GM19238 (cell line): ENCODE results near the gene CLDN12.
A peak's percentile ranks its signal among the peaks of the same experiment; 100 is the strongest.
"Not testable (repeated sequence)": the region's sequence is repeated elsewhere in the genome, so short reads cannot be mapped to it uniquely, and the experiment has no call there.

Source experiments
- DNase-seq: peaks from one replicate; pipeline ENCODE4 v3.0.0; 2011; ENCODE audit warnings: low spot score; ENCODE audit not compliant: insufficient read length

CLDN12 gene

DNA sequence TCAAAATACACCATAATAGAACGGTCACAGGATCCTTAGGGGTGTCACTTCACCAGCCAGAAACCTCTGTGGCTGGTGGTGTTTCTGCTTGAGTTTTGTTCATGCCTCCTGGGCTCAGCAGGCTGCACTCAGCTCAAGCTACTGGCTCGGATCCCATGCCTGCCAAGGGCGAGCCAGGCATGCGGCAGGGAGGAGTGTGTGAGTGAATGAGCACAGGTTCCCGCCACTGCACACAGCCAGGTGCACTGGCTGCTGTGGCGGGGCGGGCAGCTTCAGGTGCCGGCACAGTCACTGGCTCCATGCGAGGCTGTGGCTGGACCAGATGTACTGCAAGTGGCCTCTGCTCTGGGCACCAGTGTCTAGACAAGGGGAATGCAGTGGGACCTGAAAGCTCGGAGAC is 29.5 kb downstream of the CLDN12 start:
- DNase-seq: no peak

DNA sequence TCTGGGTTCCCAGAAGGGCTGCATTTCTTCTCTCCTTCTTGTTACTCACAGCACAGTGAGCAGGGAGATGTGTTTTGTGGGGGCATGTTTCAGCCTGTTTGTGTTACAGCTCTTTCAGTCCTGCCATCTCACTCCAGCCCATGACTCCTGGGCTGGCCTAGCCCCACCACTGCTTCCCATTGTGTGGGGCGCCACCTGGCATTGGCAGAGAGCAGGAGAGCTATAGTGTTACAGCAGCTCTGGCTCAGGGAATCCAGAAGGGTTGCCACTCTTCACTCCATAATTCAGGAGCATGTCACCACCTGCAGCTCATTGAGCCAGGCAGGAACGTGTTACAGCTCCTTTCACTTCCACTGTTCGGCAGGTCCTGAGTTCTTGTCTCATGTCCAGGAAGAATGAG is 30.0 kb downstream of the CLDN12 start:
- no peak for DNase-seq

DNA sequence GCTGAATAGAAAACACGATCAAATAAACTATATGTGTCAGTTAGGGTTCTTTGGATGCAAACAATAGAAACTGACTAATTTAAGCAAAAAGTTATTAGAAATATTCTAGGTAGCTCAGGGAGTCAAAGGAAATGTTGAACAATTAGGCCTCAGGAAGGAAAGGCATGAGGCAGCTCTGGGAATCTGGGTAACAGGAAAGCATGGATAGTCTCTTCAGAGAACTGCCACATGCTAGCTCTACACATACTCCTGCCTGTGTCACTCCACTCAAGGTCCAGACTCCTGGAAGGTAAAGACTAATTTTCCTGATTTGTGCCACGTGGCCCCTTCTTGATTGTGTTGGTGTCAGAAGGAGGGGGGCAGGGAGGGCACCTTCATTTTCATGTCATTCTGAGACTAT is 42.4 kb downstream of the CLDN12 start:
- DNase-seq: no peak

DNA sequence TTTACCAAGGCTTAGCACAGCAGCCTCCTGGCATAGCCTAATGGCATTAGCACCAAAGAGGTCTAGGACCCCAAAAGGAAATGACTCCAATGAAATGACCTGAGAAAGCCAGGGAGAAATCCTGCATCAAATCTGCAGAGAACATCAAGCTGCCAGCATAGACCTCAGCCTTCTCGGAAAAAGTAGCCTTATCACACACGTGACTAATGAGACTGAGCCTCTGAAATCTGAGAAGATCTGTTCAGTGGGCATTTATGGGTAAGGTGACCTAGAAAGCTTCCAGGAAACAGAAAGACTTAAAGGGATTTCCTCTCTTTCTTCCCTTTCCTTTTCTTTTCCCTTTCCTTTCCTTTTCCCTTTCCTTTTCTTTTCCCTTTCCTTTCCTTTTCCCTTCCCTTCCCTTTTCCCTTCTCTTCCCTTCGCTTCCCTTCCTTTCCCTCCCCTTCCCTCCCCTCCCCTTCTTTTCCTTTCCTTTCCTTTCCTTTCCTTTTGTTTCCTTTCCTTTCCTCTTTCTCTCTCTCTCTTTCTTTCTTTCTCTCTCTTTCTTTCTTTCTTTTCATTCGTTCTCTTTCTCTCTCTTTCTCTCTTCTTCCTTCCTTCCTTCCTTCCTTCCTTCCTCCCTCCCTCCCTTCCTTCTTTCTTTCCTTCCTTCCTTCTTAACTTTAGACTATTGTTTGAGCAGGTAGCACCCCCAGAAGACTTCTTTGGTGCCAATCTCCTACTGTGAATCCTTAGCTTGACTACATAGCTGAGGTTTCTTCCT is 43.1 kb downstream of the CLDN12 start:
- DNase-seq: no peak

DNA sequence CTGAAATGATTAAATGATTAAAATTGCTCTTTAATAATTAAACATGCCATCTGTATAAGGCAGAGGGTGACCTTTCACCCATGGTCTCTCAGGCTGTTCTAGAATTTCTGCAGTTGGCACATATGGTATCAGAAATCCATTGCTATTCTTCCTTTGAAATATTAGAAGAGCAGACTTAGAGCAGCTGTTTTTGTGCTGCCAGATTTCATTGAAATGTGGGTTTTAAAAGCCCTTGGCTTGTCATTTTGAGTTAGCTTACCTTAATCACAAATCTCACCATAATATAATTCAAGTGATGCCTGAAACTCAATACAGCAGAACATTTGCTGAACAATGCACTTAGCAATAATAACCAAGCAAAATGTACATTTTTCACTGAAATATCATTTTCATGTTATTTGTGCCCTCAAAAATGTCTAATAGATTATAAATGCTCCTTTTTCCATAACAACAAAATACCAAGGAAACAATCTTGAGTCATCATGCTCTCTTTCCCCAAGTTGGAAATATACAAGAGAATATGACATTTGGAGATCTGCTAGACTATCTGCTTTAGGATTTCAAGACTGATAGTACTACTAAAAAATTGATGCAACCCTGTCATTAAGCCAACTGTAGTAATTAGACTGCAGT is 50.1 kb downstream of the CLDN12 start:
- no peak for DNase-seq

DNA sequence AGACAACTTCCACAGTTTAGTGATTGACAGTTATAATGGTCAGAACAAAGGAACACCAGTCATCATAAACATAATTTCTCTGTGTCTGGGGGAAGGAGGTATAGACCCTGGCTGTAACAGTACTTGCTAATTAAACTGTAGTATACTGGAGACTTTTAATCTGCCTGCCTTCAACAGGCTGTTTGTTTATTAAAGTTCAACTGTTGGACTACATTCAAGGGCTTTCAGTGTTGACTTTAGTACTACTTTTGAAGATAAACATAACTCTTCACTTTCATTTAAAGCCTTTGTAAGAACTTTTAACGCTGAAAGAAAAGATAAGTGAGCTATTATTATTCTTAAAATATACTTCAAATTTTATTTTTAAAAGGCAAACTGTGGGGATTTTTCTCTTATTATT is 50.7 kb downstream of the CLDN12 start:
- DNase-seq: no peak

DNA sequence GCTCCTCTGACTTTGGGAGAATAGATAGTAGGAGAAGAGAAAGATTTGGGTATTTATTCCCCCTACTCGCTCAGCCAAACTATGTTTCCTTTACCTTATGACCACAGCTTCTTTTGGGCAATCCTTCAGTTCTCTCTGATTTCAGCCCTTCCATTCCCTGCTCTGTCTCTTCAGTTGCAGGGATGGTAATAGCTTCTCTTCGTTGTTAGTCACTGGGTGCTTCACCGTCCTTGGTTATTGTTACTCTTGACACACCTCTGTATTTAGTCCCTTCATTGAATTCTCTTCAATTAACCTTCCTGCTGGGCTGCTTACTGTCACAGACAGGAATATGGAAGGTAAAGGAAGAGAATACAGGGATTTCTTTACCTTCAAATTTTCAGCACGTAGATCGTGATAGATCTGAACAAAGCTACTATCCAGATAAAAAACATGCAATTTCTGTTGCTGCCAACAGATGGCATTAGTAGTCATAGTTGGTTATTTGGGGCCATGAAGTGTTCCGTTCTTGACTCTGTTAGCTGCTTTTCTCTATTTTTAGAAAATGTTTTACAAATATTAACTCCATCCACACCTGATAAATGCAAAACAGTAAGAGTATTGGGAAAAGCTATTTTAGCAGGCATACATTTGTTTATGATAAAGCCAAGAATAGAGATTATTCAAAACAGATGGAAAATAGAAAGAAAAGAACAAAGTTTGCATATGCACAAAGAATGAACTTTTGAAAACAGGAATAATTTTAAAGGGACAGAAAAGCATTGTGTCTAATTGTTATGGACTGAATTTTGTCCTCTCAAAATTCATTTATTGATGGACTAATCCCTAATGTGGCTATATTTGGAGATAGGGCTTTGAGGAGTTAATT is 52.1 kb downstream of the CLDN12 start:
- DNase-seq: peak; percentile 18

DNA sequence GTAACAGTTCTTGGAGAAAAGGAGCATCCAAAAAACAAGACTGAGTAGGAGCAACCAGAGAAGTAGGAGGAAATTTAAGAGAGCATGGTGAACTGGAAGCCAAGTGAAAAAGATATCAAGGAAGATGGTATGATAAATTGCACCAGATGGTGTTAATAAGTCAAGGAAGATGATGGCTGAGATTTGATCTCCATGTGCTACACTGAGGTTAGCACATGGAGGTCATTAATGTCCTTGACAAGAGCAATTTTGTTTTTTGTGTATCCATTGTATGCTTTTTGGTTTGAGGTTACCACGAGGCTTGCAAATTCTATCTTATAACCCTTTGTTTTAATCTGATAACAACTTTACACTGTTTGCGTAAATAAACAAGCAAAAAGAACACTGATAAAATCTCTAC is 54.8 kb downstream of the CLDN12 start:
- no peak for DNase-seq

DNA sequence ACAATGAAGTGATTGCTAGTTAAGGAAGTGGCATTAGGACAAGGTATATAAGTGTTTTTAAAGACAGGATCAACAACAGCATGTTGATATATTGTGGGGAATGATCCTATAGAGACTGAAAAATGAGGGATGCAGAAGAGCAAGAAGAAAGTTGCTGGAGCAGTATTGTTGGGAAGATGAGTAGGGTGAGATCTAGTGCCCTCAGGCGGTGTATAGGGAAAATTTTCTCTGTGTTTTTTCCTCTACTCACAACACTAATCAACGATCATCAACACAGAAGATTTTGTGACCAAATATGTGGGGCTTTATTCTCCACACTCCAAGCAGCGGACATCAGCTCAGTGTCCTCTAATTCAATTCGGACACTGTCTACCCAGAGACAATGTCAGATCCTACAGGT is 56.6 kb downstream of the CLDN12 start:
- no peak for DNase-seq

DNA sequence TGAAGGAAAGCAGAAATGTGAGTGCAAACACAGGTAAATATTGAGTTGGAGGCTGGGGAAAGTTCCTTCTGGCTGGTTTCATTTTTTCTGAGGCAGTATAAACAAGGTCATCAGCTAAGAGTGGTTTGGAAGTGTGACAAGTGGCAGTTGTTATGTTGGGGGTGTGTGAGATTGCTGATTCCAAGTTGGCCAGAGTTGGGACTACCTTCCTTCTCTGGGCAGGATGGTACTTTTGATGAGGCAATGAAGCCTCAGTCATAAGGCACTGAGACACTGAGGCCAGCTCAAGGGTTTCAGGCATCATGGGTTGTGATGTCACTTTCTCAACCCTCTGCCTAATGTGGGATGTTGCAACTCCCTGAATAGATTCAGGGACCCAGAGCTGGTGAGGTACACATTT is 58.0 kb downstream of the CLDN12 start:
- no peak for DNase-seq

DNA sequence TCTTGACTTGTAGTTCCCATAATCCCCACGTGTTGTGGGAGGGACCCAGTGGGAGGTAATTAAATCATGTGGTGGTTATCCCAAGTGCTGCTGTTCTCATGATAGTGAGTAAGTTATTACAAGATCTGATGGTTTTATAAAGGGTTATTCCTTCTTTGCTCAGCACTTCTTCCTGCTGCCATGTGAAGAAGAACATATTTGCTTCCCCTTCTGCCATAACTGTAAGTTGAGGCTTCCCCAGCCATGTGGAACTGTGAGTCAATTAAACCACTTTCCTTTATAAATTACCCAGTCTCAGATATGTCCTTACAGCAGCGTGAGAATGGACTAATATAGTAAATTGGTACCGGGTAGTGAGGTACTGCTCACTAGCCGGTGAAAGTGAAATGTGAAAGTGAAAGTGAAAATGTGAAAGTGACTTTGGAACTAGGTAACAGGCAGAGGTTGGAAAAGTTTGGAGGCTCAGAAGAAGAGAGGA is 59.9 kb downstream of the CLDN12 start:
- DNase-seq: not testable (repeated sequence)
